Subcutaneous adipose tissue (tissue), 4 donors: Measurements from ENCODE around the gene ZC4H2. TPM values are rescaled to one million over a fixed set of nuclear protein-coding genes. Genes with fewer than 3 reads are reported as not detected.

Experiments
- total RNA-seq, 4 donors: library from RNA; depleted of rRNA; stranded (reverse); fragments of >200 nt; gene quantifications; one replicate each; pipeline ENCODE4 v1.1.0, GENCODE V29; 2016
- TF ChIP-seq, protein P1 (sequence below): fragments of 450-650 bp; IDR thresholded peaks from one replicate; pipeline ENCODE4 v1.5.1; 2016; ENCODE audit warnings: low read depth, mild to moderate bottlenecking, control low read depth, antibody characterized with exemption, moderate library complexity

Gene ZC4H2, protein sequence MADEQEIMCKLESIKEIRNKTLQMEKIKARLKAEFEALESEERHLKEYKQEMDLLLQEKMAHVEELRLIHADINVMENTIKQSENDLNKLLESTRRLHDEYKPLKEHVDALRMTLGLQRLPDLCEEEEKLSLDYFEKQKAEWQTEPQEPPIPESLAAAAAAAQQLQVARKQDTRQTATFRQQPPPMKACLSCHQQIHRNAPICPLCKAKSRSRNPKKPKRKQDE
- total RNA-seq = 1 to 10 TPM; 4.9 to 9.3 (median 6.3) TPM

- TF ChIP-seq, protein P1, sequence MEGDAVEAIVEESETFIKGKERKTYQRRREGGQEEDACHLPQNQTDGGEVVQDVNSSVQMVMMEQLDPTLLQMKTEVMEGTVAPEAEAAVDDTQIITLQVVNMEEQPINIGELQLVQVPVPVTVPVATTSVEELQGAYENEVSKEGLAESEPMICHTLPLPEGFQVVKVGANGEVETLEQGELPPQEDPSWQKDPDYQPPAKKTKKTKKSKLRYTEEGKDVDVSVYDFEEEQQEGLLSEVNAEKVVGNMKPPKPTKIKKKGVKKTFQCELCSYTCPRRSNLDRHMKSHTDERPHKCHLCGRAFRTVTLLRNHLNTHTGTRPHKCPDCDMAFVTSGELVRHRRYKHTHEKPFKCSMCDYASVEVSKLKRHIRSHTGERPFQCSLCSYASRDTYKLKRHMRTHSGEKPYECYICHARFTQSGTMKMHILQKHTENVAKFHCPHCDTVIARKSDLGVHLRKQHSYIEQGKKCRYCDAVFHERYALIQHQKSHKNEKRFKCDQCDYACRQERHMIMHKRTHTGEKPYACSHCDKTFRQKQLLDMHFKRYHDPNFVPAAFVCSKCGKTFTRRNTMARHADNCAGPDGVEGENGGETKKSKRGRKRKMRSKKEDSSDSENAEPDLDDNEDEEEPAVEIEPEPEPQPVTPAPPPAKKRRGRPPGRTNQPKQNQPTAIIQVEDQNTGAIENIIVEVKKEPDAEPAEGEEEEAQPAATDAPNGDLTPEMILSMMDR = no peak
Measured at GRCh38 chrX:64975989-64976672, at the start of gene ZC4H2. ZC4H2 (minus strand) TSS chrX:64976450; CDS start chrX:64976377, 73 bp downstream.

- TF ChIP-seq, protein P1 = no peak
Measured at GRCh38 chrX:65017451-65017850, 41.2 kb upstream of the ZC4H2 start.

DNA sequence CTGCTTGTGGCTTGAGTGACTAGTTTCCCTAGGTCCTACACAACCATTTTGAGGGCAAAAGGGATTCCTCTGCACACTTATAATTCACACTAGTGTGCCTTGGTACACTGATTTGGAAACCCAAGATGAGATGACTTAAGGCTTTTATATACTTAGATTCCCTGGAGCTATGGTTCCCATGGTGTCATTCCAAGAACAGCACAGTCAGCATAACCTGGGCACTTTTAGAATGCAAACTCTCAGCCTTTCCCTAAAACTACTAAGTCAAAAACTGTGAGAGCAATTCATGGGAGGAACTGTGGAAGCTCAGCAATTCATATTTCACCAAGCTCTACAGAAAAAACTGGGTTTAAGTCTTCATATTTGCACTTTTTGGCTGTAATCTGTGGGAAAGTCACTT, 38.0 kb upstream of the ZC4H2 start:
- TF ChIP-seq, protein P1 = no peak

- TF ChIP-seq, protein P1 = no peak
Measured at GRCh38 chrX:65009459-65009858, 33.2 kb upstream of the ZC4H2 start.

GRCh38 chrX:64996805-64997204, 20.6 kb upstream of the ZC4H2 start:
- TF ChIP-seq, protein P1 = no peak

DNA sequence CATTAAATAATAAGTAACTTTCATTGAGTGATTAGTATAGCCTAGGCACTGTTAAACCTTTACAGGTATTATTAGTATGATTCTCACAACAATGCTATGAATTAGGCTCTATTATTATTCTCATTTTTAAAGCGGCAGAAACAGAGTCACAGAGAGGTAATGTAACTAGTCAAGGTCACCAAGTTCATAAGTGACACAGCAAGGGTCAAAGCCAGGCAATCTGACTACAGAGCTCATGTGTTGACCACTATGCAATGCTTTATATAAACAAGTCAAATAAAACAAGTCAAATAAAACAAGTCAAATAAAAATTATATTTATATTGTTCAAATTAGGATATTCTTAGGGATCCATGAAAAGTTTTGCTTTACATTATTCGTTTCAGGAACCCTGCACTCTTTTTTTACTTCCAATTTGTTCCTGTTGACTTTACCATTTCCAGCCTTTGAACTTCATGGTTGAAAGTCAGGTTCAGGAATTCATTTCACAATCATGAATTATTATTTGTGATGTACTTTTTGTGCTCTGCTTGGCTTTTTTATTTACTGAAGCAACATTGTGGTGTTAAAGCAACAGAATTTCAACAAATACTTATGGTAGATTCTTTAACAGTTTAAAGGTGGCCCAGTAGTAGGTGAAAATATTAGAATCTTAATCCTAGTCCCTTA, 18.0 kb upstream of the ZC4H2 start:
- TF ChIP-seq, protein P1 = no peak

GRCh38 chrX:64977830-64978229, 1.6 kb upstream of the ZC4H2 start:
- TF ChIP-seq, protein P1 = no peak
